ENCODE data around the gene WASF2.
"Not testable (repeated sequence)": the region's sequence is repeated elsewhere in the genome, so short reads cannot be mapped to it uniquely, and the experiment has no call there.

Gene WASF2

GRCh38 chr1:27451343-27451742 is 38.6 kb downstream of the WASF2 start:
- DNase-seq (ENCODE audit: low read depth): no peak

- DNase-seq (ENCODE audit: low read depth): no peak
Measured at GRCh38 chr1:27448982-27449381, 41.0 kb downstream of the WASF2 start.

GRCh38 chr1:27447883-27448282 is 42.1 kb downstream of the WASF2 start:
- DNase-seq (ENCODE audit: low read depth): no peak

GRCh38 chr1:27447399-27447798 is 42.6 kb downstream of the WASF2 start:
- no peak for DNase-seq (ENCODE audit: low read depth)

GRCh38 chr1:27446496-27447020 is 43.4 kb downstream of the WASF2 start:
- no peak for DNase-seq (ENCODE audit: low read depth)

GRCh38 chr1:27445177-27445936 is 44.6 kb downstream of the WASF2 start:
- no peak for DNase-seq (ENCODE audit: low read depth)

GRCh38 chr1:27444632-27445031 is 45.3 kb downstream of the WASF2 start:
- no peak for DNase-seq (ENCODE audit: low read depth)

- no peak for DNase-seq (ENCODE audit: low read depth)
Measured at GRCh38 chr1:27439150-27439549, 50.8 kb downstream of the WASF2 start.

GRCh38 chr1:27438621-27439061 is 51.3 kb downstream of the WASF2 start:
- DNase-seq (ENCODE audit: low read depth): no peak

GRCh38 chr1:27436204-27437159 is 53.5 kb downstream of the WASF2 start:
- no peak for DNase-seq (ENCODE audit: low read depth)

- DNase-seq (ENCODE audit: low read depth): no peak
Measured at GRCh38 chr1:27435566-27436203, 54.3 kb downstream of the WASF2 start.

GRCh38 chr1:27433706-27434105 is 56.3 kb downstream of the WASF2 start:
- no peak for DNase-seq (ENCODE audit: low read depth)

- DNase-seq (ENCODE audit: low read depth): not testable (repeated sequence)
Measured at GRCh38 chr1:27432725-27433124, 57.2 kb downstream of the WASF2 start.

- no peak for DNase-seq (ENCODE audit: low read depth)
Measured at GRCh38 chr1:27431601-27431940, 58.4 kb downstream of the WASF2 start.

GRCh38 chr1:27430903-27431600 is 58.9 kb downstream of the WASF2 start:
- no peak for DNase-seq (ENCODE audit: low read depth)

- DNase-seq (ENCODE audit: low read depth): no peak
Measured at GRCh38 chr1:27429029-27429425, 60.9 kb downstream of the WASF2 start.

- DNase-seq (ENCODE audit: low read depth): peak; percentile 29
Measured at GRCh38 chr1:27428316-27429028, 61.5 kb downstream of the WASF2 start.

- DNase-seq (ENCODE audit: low read depth): no peak
Measured at GRCh38 chr1:27427816-27428315, 62.1 kb downstream of the WASF2 start.

GRCh38 chr1:27427329-27427728 is 62.6 kb downstream of the WASF2 start:
- DNase-seq (ENCODE audit: low read depth): no peak

GRCh38 chr1:27423709-27424108 is 66.3 kb downstream of the WASF2 start:
- no peak for DNase-seq (ENCODE audit: low read depth)
